Measurements from ENCODE around the gene ACOT4. TPM values are rescaled to one million over a fixed set of nuclear protein-coding genes. Genes with fewer than 3 reads are reported as not detected.
A peak's percentile ranks its signal among the peaks of the same experiment; 100 is the strongest.
"Not testable (repeated sequence)": the region's sequence is repeated elsewhere in the genome, so short reads cannot be mapped to it uniquely, and the experiment has no call there.

The ACOT4 gene
- total and polyA plus RNA-seq, 2 of the 8 experiments (the other 6 are each of a cell fraction or from before 2014, with no cell fraction given) = 0.80 to 1.1 TPM

DNA sequence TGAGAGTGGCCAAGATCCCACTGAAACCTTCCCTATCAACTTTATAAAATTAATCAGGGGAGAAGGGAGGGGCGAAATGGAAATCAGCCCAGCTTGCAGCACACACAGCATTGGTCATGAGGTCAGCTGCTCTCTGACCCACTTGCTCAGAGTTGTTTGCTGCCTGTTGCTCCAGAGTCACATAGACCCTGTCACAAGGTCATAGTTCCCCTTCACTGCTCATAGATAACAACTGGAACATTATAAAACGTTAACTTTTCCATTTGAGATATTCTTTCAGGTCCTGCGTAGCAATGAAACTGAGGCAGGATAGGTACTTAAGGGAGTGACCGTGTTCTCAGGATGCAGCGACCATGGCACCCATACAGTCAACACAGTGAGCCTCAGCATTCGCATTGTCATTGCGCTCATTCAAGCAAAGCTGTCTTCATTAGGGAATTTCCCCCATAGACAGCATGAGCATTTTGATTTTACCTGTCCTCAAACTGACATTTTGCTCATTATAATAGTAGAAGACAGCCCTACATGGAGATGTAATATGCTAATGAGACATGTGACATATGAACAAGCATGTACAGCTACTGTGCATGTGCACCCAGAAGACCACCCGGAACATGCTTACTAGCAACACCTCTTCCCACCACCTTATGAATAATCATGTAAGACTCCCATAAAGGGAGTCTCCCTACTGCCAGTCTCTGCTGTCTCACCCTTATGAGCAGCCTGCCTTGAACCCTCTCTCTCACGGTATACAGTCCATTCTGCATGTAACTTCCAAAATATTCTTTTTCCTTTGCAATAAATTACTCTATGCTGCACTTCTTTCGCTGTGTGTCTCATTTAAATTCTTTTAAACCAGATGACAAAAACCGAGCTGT is 9.3 kb upstream of the ACOT4 start:
- H3K9me3 ChIP-seq (ENCODE audit: insufficient read depth in 2 of 2, low read depth in 1 of 2, low read length in 1 of 2); H3K27ac ChIP-seq (ENCODE audit: low read depth, low read length); H3K4ac ChIP-seq (replicated peaks; ENCODE audit: insufficient read length, low read depth, low read length); H3K4me2 ChIP-seq (ENCODE audit: insufficient read depth in 1 of 2, low read depth in 2 of 2, low read length in 2 of 2); DNase-seq (ENCODE audit: low read depth in 1 of 2, low spot score in 2 of 2); H2BK20ac ChIP-seq (ENCODE audit: low read length); H2BK15ac ChIP-seq (ENCODE audit: low read length); H3K79me1 ChIP-seq (ENCODE audit: low read depth, low read length); H3K23ac ChIP-seq (ENCODE audit: insufficient read length); H4K91ac ChIP-seq (replicated peaks; ENCODE audit: insufficient read length, low read length); H4K8ac ChIP-seq (ENCODE audit: extremely low read depth, insufficient read depth, low read length); H4K5ac ChIP-seq (ENCODE audit: insufficient read length, low read depth, low read length); H2AFZ ChIP-seq (ENCODE audit: low read length); H3K4me3 ChIP-seq (ENCODE audit: extremely low read depth in 1 of 4, insufficient read depth in 2 of 4, low read depth in 3 of 4, low read length in 4 of 4); H3K23me2 ChIP-seq (ENCODE audit: low read depth, low read length); H3K14ac ChIP-seq (ENCODE audit: insufficient read length); H2AK5ac ChIP-seq (ENCODE audit: low read depth, low read length); H3K36me3 ChIP-seq (ENCODE audit: control insufficient read depth in 2 of 4, insufficient read depth in 4 of 4, low read length in 3 of 4); H2BK5ac ChIP-seq (ENCODE audit: low read depth, low read length); H4K20me1 ChIP-seq (replicated peaks in 1 of 2; ENCODE audit: control insufficient read depth in 1 of 2, insufficient read depth in 2 of 2, low read length in 2 of 2); H3K27me3 ChIP-seq (replicated peaks in 1 of 4; ENCODE audit: control insufficient read depth in 3 of 4, extremely low read depth in 1 of 4, insufficient read depth in 3 of 4, low read length in 3 of 4); H3K56ac ChIP-seq (replicated peaks; ENCODE audit: insufficient read length, low read depth, low read length); H2BK120ac ChIP-seq (replicated peaks; ENCODE audit: low read depth, low read length); H3K18ac ChIP-seq (ENCODE audit: extremely low read depth, low read length); POLR2A ChIA-PET (ENCODE audit: partially characterized antibody); H3K9ac ChIP-seq (replicated peaks in 1 of 4; ENCODE audit: extremely low read depth in 1 of 4, low read depth in 3 of 4, low read length in 3 of 4); H3K79me2 ChIP-seq (ENCODE audit: control insufficient read depth in 1 of 2, insufficient read depth in 2 of 2, low read length in 2 of 2); H3K4me1 ChIP-seq (replicated peaks in 1 of 4; ENCODE audit: control insufficient read depth in 3 of 4, insufficient read depth in 4 of 4, low read length in 3 of 4); H2BK12ac ChIP-seq (ENCODE audit: low read depth, low read length): not testable (repeated sequence)
- WGBS, 2 experiments (ENCODE audit: extremely low coverage in 1 of 2, insufficient coverage in 1 of 2, insufficient read length in 1 of 2, insufficient replicate concordance in 2 of 2, low coverage in 1 of 2, low lambda C conversion rate in 2 of 2, missing lambda C conversion rate in 1 of 2) = 90% methylated on average over 10 of the region's 11 CpGs; no CpG with 5 or more reads in 1 of the 2 experiments
- CTCF ChIA-PET (ENCODE audit: partially characterized antibody) = interaction anchor here (0.5 to 1.0 kb wide), 2 partner anchors 11 to 110 kb away, joined by 3 read pairs; no protein-coding TSS in a partner anchor
- FAIRE-seq = peak; percentile 78

All from H1 (cell line).